ENCODE data around the gene DSCAM.

Gene DSCAM

GRCh38 chr21:39976800-39977199 lies 870.2 kb downstream of the DSCAM start:
- DNase-seq (ENCODE audit: low spot score) = no peak

DNA sequence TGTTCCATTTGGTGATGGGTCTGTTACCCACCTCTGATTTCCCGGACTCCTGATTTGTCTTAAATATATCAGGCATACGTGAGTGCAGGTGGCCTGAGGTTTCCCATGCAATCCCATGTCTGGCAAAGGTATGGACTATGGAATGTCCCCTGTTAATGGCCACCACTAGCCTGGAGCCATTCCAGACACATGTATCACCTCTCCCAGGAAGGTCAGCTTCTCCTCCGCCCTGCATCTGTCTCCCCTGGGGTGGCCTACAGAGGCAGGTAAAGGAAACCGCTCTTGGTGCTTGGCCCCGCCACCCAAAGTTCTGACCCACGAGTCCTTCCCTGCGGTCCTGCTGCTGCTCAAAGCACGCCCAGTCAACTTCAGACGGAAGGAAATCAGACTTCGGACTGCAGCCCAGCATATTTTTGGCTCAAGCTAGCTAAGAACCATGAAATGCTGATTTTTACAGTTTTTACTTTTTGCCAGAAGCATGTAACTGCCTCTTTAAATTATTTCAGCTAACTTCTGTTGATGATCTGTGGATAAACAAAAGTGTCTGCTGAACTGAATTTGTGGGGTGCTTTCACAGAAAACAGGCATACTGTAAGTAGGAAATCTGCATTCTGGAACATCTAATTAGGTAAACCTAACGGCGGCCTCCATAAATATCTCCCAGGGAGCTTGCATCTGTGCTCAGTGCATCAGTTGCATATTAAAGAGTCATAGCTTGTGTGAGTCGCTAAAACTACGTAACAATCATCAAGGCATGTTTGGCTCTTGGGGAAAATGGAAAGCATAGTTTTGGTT lies 873.8 kb downstream of the DSCAM start:
- DNase-seq (ENCODE audit: low spot score) = no peak

- DNase-seq (ENCODE audit: low spot score) = no peak
Measured at GRCh38 chr21:39972471-39972870, 874.5 kb downstream of the DSCAM start.

DNA sequence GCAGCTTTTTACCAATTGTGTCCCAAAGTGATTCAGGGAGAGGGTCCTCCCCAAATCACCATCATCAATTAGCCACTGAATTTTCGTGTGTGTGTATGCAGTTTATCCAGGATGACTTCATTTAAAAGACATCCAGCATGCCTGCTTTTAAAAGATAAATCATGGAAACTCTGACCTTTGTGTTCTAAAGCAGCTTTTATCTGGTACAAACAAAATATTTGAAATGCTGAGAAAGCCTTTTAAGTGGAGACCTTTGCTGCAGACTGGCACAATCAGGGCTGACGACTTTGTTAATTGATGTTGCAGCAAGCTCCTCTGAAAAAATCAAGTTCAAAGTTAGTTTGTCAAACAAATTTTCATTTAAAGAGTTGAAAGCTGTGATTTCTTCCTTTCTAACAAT lies 875.0 kb downstream of the DSCAM start:
- no peak for DNase-seq (ENCODE audit: low spot score)

- DNase-seq (ENCODE audit: low spot score) = no peak
Measured at GRCh38 chr21:39969691-39970364, 877.1 kb downstream of the DSCAM start.

GRCh38 chr21:39968010-39968409 lies 878.9 kb downstream of the DSCAM start:
- no peak for DNase-seq (ENCODE audit: low spot score)

DNA sequence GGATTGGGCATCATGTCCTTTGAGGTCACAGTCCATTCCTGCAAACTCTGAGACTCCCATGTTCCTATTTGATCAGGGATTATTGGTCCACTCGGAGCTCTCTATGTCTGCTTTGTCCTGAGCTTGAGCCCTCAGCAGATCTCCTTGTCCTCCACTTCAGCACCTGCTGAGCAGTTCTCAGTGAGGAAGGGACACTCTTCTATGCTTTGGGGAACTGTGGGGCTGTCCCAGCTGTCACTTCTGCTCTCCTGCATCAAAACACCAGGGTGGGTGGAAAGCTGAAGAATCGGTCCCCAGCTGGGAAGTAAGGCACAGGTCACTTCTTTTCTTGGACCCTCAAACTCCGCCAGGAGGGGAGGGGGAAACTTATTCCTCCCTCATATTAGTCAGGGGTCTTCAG lies 880.2 kb downstream of the DSCAM start:
- DNase-seq (ENCODE audit: low spot score) = no peak

DNA sequence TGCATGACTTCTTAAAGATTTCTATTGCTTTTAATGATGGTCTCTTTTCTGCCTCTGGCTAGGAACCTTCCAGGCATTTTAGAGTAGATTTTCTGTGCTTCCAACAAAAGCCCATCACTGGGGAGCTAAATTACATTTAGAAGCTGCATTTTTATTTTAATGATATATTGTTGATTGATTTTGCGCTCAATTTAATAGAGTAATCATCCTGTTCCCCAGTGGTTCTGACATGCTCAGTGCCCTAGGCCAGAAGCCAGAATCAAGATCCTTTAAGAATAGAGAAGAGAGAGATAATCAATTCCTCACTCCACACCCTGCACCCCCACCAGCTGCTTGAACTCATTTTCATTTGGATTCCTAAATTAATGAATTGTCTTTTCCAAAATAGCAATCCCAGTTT lies 881.9 kb downstream of the DSCAM start:
- DNase-seq (ENCODE audit: low spot score) = no peak

GRCh38 chr21:39961251-39961650 lies 885.7 kb downstream of the DSCAM start:
- DNase-seq (ENCODE audit: low spot score) = no peak

Data from AG20443 (cell line).